HEK293T (cell line): ENCODE data around the gene LRIT2.

Source experiments
- ARNT ChIP-seq: fragments of 450-650 bp; IDR thresholded peaks from 2 replicates; pipeline ENCODE4 v1.6.1; 2017; ENCODE audit warnings: mild to moderate bottlenecking
- BHLHE40 ChIP-seq: fragments of 450-650 bp; IDR thresholded peaks from 2 replicates; pipeline ENCODE4 v1.6.1; 2016; ENCODE audit warnings: mild to moderate bottlenecking, moderate library complexity, borderline replicate concordance
- FOXA1 ChIP-seq: fragments of 450-650 bp; IDR thresholded peaks from 2 replicates; pipeline ENCODE4 v1.6.1; 2016; ENCODE audit warnings: mild to moderate bottlenecking
- FOXK2 ChIP-seq: fragments of 450-650 bp; IDR thresholded peaks from 2 replicates; pipeline ENCODE4 v1.6.1; 2016; ENCODE audit warnings: mild to moderate bottlenecking
- FOXM1 ChIP-seq: fragments of 450-650 bp; IDR thresholded peaks from 2 replicates; pipeline ENCODE4 v1.6.1; 2017; ENCODE audit warnings: mild to moderate bottlenecking, borderline replicate concordance
- LEF1 ChIP-seq: fragments of 450-650 bp; IDR thresholded peaks from 2 replicates; pipeline ENCODE4 v1.6.1; 2017; ENCODE audit warnings: mild to moderate bottlenecking, borderline replicate concordance
- PKNOX1 ChIP-seq: fragments of 450-650 bp; IDR thresholded peaks from 2 replicates; pipeline ENCODE4 v1.6.1; 2016
- SP1 ChIP-seq: fragments of 450-650 bp; IDR thresholded peaks from 2 replicates; pipeline ENCODE4 v1.6.1; 2017

- TF ChIP-seq PKNOX1 (no peak), SP1 (no peak), FOXK2 (no peak), FOXM1 (no peak), ARNT (no peak), LEF1 (no peak), BHLHE40 (no peak), FOXA1 (no peak)
Observed at GRCh38 chr10:84201682-84202081, 23.7 kb downstream of the LRIT2 start.
